CD14-positive monocyte (primary cell): ENCODE data around the gene LYRM4. TPM values are rescaled to one million over a fixed set of nuclear protein-coding genes. Genes with fewer than 3 reads are reported as not detected.
A peak's percentile ranks its signal among the peaks of the same experiment; 100 is the strongest.

ENCODE experiments used
- DNase-seq, 3 donors: peaks; one replicate each; pipeline ENCODE4 v3.0.0-alpha.2; 2011 to 2022
- H2AFZ ChIP-seq: 2 replicates; pipeline ENCODE4 v1.6.0; 2012; ENCODE audit warnings: mild to moderate bottlenecking, low read depth, low read length, inconsistent platforms; ENCODE audit not compliant: insufficient read depth, poor library complexity, severe bottlenecking
- H3K27ac ChIP-seq, 2 donors: 1 replicate in 1 of 2; 2 replicates in 1 of 2; pipeline ENCODE4 v1.5.1; 2012 to 2013; ENCODE audit warnings: low read length in 2 of 2, control low read depth in 1 of 2, inconsistent platforms in 1 of 2, low read depth in 1 of 2, mild to moderate bottlenecking in 1 of 2
- H3K27me3 ChIP-seq, 2 donors: one replicate each; pipeline versions ENCODE4 v1.6.0 to v1.6.1; 2011 to 2013; ENCODE audit warnings: low read length in 2 of 2; ENCODE audit not compliant: control insufficient read depth in 2 of 2, insufficient read depth in 2 of 2
- H3K36me3 ChIP-seq, 2 donors: replicated peaks in 1 of 2; 1 replicate in 1 of 2; 2 replicates in 1 of 2; pipeline versions ENCODE4 v1.5.1 to v1.6.1; 2012 to 2013; ENCODE audit warnings: low read length in 2 of 2, control low read depth in 1 of 2, inconsistent platforms in 1 of 2, mild to moderate bottlenecking in 1 of 2; ENCODE audit not compliant: insufficient read depth in 2 of 2, control insufficient read depth in 1 of 2
- H3K4me1 ChIP-seq, 2 donors: 1 replicate in 1 of 2; 2 replicates in 1 of 2; pipeline versions ENCODE4 v1.5.1 to v1.6.1; 2012 to 2013; ENCODE audit warnings: low read length in 2 of 2, control low read depth in 1 of 2, inconsistent platforms in 1 of 2, mild to moderate bottlenecking in 1 of 2, moderate library complexity in 1 of 2; ENCODE audit not compliant: insufficient read depth in 2 of 2, control insufficient read depth in 1 of 2
- H3K4me2 ChIP-seq: replicated peaks from 2 replicates; pipeline ENCODE3; 2012; ENCODE audit warnings: low read length, moderate library complexity, mild to moderate bottlenecking; ENCODE audit not compliant: poor library complexity, severe bottlenecking; ENCODE audit errors: extremely low read depth
- H3K4me3 ChIP-seq, 3 experiments: fragments of 200-600 bp in 1 of 3; sonication (generic) in 1 of 3; replicated peaks in 1 of 3; 1 replicate in 2 of 3; 2 replicates in 1 of 3; pipeline ENCODE4 v1.5.1; 2011 to 2013; ENCODE audit warnings: low read length in 3 of 3, mild to moderate bottlenecking in 3 of 3, control low read depth in 2 of 3, low read depth in 2 of 3, inconsistent platforms in 1 of 3, moderate library complexity in 1 of 3
- H3K79me2 ChIP-seq: 2 replicates; pipeline ENCODE4 v1.6.0; 2012; ENCODE audit warnings: mild to moderate bottlenecking, control low read depth, inconsistent platforms, low read length, moderate library complexity; ENCODE audit not compliant: insufficient read depth
- H3K9ac ChIP-seq: 2 replicates; pipeline ENCODE4 v1.6.0; 2017; ENCODE audit warnings: low read length, mild to moderate bottlenecking; ENCODE audit not compliant: insufficient read depth, poor library complexity, severe bottlenecking
- H3K9me3 ChIP-seq, 2 donors: replicated peaks in 1 of 2; 1 replicate in 1 of 2; 2 replicates in 1 of 2; pipeline versions ENCODE4 v1.5.1 to v1.6.1; 2012 to 2013; ENCODE audit warnings: low read length in 2 of 2, control low read depth in 1 of 2; ENCODE audit not compliant: control insufficient read depth in 1 of 2, insufficient read depth in 1 of 2
- H4K20me1 ChIP-seq: 2 replicates; pipeline ENCODE4 v1.6.0; 2012; ENCODE audit warnings: mild to moderate bottlenecking, low read length, control low read depth, moderate library complexity; ENCODE audit not compliant: insufficient read depth
- H3K27ac Mint-ChIP-seq, 7 donors: one replicate each; pipeline ENCODE4 v1.8.0; 2020; ENCODE audit warnings: mild to moderate bottlenecking in 7 of 7, mixed read lengths in 7 of 7, moderate library complexity in 6 of 7, inconsistent platforms in 2 of 7
- H3K27me3 Mint-ChIP-seq, 3 donors: one replicate each; pipeline ENCODE4 v1.8.0; 2021 to 2022; ENCODE audit warnings: low read depth in 3 of 3, mild to moderate bottlenecking in 3 of 3, mixed read lengths in 3 of 3, moderate library complexity in 3 of 3, inconsistent platforms in 1 of 3
- H3K36me3 Mint-ChIP-seq, 2 donors: one replicate each; pipeline ENCODE4 v1.8.0; 2020; ENCODE audit warnings: mixed read lengths in 2 of 2, inconsistent platforms in 1 of 2, mild to moderate bottlenecking in 1 of 2
- H3K4me1 Mint-ChIP-seq: one replicate; pipeline ENCODE4 v1.8.0; 2020; ENCODE audit warnings: mild to moderate bottlenecking, mixed read lengths
- H3K4me3 Mint-ChIP-seq, 2 donors: one replicate each; pipeline ENCODE4 v1.8.0; 2020; ENCODE audit warnings: mild to moderate bottlenecking in 2 of 2, mixed read lengths in 2 of 2, moderate library complexity in 1 of 2
- H3K9me3 Mint-ChIP-seq, 7 donors: one replicate each; pipeline ENCODE4 v1.8.0; 2020 to 2022; ENCODE audit warnings: mixed read lengths in 7 of 7, mild to moderate bottlenecking in 6 of 7, moderate library complexity in 6 of 7, inconsistent platforms in 2 of 7
- WGBS: methylation state at CpG from one replicate; pipeline ENCODE4 v1.1.5; 2013; ENCODE audit warnings: missing lambda C conversion rate; ENCODE audit not compliant: insufficient coverage; 5-methylcytosine and 5-hydroxymethylcytosine counted together
- intact Hi-C, 2 donors: fragments of 100-400 bp; cut with micrococcal nuclease; formaldehyde crosslinking; loops; one replicate each; pipeline versions ENCODE4 v1.15.0 to v1.15.1; 2023
- polyA plus RNA-seq, 3 donors: library from polyadenylated mRNA; depleted of rRNA in 1 of 3; unstranded in 2 of 3; stranded (reverse) in 1 of 3; fragments of 300-500 nt in 2 of 3; fragments of >200 nt in 1 of 3; fragmentation: Illumina TruSeq in 2 of 3; gene quantifications; 1 replicate in 2 of 3; 2 replicates in 1 of 3; pipeline ENCODE4 v1.2.3, GENCODE V29; 2012 to 2021
- TF ChIP-seq, protein P1 (sequence below): fragments of 200-600 bp; IDR thresholded peaks from one replicate; pipeline ENCODE4 v1.8.0; 2022; ENCODE audit warnings: antibody characterized with exemption, mild to moderate bottlenecking

The LYRM4 gene
- polyA plus RNA-seq, 3 donors = 13.7 to 19.6 (median 18.1) TPM

DNA sequence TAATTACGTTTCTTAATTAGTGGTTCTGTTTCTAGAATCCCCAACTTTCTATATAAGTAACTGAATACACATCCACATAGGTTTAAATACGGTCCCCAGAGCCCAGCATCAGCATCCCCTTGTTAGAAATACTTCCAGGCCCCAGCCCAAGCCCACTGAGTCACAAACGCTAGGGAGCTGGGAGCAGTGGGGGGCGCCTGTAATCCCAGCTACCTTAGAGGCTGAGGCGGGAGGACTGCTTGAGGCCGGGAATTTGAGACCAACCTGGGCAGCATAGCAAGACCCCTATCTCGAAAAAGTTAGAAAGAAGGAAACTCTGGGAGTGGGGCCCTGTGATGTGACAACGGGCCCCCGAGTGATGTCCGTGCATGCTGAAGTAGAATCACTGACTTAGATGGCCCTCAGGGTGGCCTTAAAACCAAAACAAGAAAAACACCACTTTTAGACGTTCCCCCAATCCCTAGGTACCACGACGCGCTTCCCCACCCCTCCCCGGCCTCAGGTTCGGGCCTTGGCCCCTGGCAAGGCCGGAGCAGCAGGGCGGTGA, 176.9 kb downstream of the LYRM4 start:
- Mint-ChIP-seq H3K4me1 (peaks cover 42% of the 10 kb centered on the region), H3K4me3 (peak overlapping the region; percentile 64 to 79), H3K9me3 (peaks cover 0 to 6% (median 4%) of the 10 kb centered on the region in 7 donors), H3K36me3 (peaks cover 3 to 13% of the 10 kb centered on the region in 2 donors), H3K27ac (peak overlapping the region in 3 of 7 donors; percentile 4 to 40 (median 14)), H3K27me3 (peaks cover 30 to 52% (median 36%) of the 10 kb centered on the region in 3 donors)
- Histone ChIP-seq H3K27me3 (peaks cover 5 to 23% of the 10 kb centered on the region in 2 donors), H3K36me3 (no peaks in the 10 kb centered on the region), H4K20me1 (no peaks in the 10 kb centered on the region), H3K79me2 (no peaks in the 10 kb centered on the region), H3K4me2 (peak overlapping the region; percentile 91), H3K9me3 (no peaks in the 10 kb centered on the region), H3K4me1 (peaks cover 33 to 59% of the 10 kb centered on the region in 2 donors), H3K4me3 (peak overlapping the region in 1 of 3 experiments; percentile 77), H3K27ac (no peak overlapping the region), H2AFZ (peak overlapping the region; percentile 91), H3K9ac (peak overlapping the region; percentile 59)
- DNase-seq = no peak
- intact Hi-C loops = loop anchor here in 1 of 2 donors (10.0 kb wide), 1 partner anchor 181 kb away; the partner anchor contains the start of genes FARS2 and LYRM4
- TF ChIP-seq, protein P1, sequence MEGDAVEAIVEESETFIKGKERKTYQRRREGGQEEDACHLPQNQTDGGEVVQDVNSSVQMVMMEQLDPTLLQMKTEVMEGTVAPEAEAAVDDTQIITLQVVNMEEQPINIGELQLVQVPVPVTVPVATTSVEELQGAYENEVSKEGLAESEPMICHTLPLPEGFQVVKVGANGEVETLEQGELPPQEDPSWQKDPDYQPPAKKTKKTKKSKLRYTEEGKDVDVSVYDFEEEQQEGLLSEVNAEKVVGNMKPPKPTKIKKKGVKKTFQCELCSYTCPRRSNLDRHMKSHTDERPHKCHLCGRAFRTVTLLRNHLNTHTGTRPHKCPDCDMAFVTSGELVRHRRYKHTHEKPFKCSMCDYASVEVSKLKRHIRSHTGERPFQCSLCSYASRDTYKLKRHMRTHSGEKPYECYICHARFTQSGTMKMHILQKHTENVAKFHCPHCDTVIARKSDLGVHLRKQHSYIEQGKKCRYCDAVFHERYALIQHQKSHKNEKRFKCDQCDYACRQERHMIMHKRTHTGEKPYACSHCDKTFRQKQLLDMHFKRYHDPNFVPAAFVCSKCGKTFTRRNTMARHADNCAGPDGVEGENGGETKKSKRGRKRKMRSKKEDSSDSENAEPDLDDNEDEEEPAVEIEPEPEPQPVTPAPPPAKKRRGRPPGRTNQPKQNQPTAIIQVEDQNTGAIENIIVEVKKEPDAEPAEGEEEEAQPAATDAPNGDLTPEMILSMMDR = no peak
- 58% methylated on average over 7 of the region's 18 CpGs for WGBS

DNA sequence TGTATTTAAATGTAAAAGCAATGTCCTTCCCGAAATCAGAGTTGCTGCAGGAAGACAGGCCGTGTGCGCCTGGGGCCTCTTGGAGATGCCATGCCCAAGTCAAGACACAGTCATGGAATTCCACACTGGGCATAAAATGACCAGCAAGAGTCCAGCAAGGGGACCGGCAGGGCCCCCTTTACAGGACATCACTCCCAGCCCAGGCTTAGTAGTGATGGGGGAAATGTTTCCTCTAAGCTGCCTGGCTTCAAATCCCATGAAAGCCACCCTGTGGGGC, 177.5 kb downstream of the LYRM4 start:
- Histone ChIP-seq H3K27ac (no peak overlapping the region), H3K36me3 (no peaks in the 10 kb centered on the region), H3K27me3 (peaks cover 5 to 23% of the 10 kb centered on the region in 2 donors), H4K20me1 (no peaks in the 10 kb centered on the region), H3K4me2 (no peak overlapping the region), H3K79me2 (no peaks in the 10 kb centered on the region), H3K9ac (no peak overlapping the region), H3K4me1 (peaks cover 33 to 59% of the 10 kb centered on the region in 2 donors), H3K4me3 (no peak overlapping the region), H2AFZ (no peak overlapping the region), H3K9me3 (no peaks in the 10 kb centered on the region)
- peaks cover 42% of the 10 kb centered on the region for H3K4me1 Mint-ChIP-seq
- DNase-seq = no peak
- 0% methylated on average over 2 of the region's 4 CpGs for WGBS
- peaks cover 0 to 6% (median 4%) of the 10 kb centered on the region in 7 donors for H3K9me3 Mint-ChIP-seq
- intact Hi-C loops = loop anchor here in 1 of 2 donors (10.0 kb wide), 1 partner anchor 182 kb away; the partner anchor contains the start of genes FARS2 and LYRM4
- H3K36me3 Mint-ChIP-seq = peaks cover 3 to 13% of the 10 kb centered on the region in 2 donors
- H3K4me3 Mint-ChIP-seq = peak overlapping the region; percentile 63 to 64
- TF ChIP-seq, protein P1 = no peak
- H3K27me3 Mint-ChIP-seq = peaks cover 30 to 52% (median 36%) of the 10 kb centered on the region in 3 donors
- no peak overlapping the region for H3K27ac Mint-ChIP-seq
